ENCODE data around the gene SLC2A13. TPM values are rescaled to one million over a fixed set of nuclear protein-coding genes. Genes with fewer than 3 reads are reported as not detected.

Gene SLC2A13
- total RNA-seq, 2 donors from 2014 or later = 5.9 to 13.7 TPM

GRCh38 chr12:40045656-40046055 lies 60.2 kb downstream of the SLC2A13 start:
- Histone ChIP-seq H3K4me3 (no peak overlapping the region), H3K27ac (no peak overlapping the region), H3K4me1 (replicated peaks) (no peaks in the 10 kb centered on the region), H3K9me3 (no peaks in the 10 kb centered on the region), H3K27me3 (replicated peaks; ENCODE audit: insufficient read depth) (no peaks in the 10 kb centered on the region), H3K36me3 (no peaks in the 10 kb centered on the region)
- no peak for DNase-seq (ENCODE audit: low spot score)
- intact Hi-C loops (cut with DNase I) = no loop called here
- TF ChIP-seq POLR2AphosphoS5 (IDR thresholded peaks at IDR 0.05) (no peak), CTCF (IDR thresholded peaks at IDR 0.05) (no peak), POLR2A (IDR thresholded peaks at IDR 0.05) (no peak)
- WGBS = 84% methylated on average over 2 of the region's 2 CpGs

- no peaks in the 10 kb centered on the region for H3K27me3 ChIP-seq (replicated peaks; ENCODE audit: insufficient read depth)
- no peaks in the 10 kb centered on the region for H3K36me3 ChIP-seq
- no peak overlapping the region for H3K27ac ChIP-seq
- H3K9me3 ChIP-seq = no peaks in the 10 kb centered on the region
- no peaks in the 10 kb centered on the region for H3K4me1 ChIP-seq (replicated peaks)
- DNase-seq (ENCODE audit: low spot score) = no peak
- intact Hi-C loops (cut with DNase I) = no loop called here
- no peak overlapping the region for H3K4me3 ChIP-seq
- no peak for TF ChIP-seq POLR2AphosphoS5 (IDR thresholded peaks at IDR 0.05)
Observed at GRCh38 chr12:40044396-40044795, 61.5 kb downstream of the SLC2A13 start.

- H3K36me3 ChIP-seq = no peaks in the 10 kb centered on the region
Observed at GRCh38 chr12:40039598-40039997, 66.3 kb downstream of the SLC2A13 start.

GRCh38 chr12:40038619-40039018 lies 67.3 kb downstream of the SLC2A13 start:
- Histone ChIP-seq H3K4me1 (replicated peaks) (no peaks in the 10 kb centered on the region), H3K27me3 (replicated peaks; ENCODE audit: insufficient read depth) (no peaks in the 10 kb centered on the region), H3K27ac (no peak overlapping the region), H3K9me3 (no peaks in the 10 kb centered on the region), H3K36me3 (no peaks in the 10 kb centered on the region), H3K4me3 (no peak overlapping the region)
- intact Hi-C loops (cut with DNase I) = no loop called here
- DNase-seq (ENCODE audit: low spot score) = no peak
- 81% methylated on average over 3 of the region's 3 CpGs for WGBS
- TF ChIP-seq CTCF (IDR thresholded peaks at IDR 0.05) = no peak
- no peak for TF ChIP-seq POLR2AphosphoS5 (IDR thresholded peaks at IDR 0.05)
- TF ChIP-seq POLR2A (IDR thresholded peaks at IDR 0.05) = no peak

More at GRCh38 chr12:40039598-40039997, 66.3 kb downstream of the SLC2A13 start:
- no peaks in the 10 kb centered on the region for H3K9me3 ChIP-seq
- TF ChIP-seq CTCF (IDR thresholded peaks at IDR 0.05) = no peak
- TF ChIP-seq POLR2A (IDR thresholded peaks at IDR 0.05) = no peak
- no peak for TF ChIP-seq POLR2AphosphoS5 (IDR thresholded peaks at IDR 0.05)
- no peak for DNase-seq (ENCODE audit: low spot score)
- H3K27me3 ChIP-seq (replicated peaks; ENCODE audit: insufficient read depth) = no peaks in the 10 kb centered on the region
- intact Hi-C loops (cut with DNase I) = no loop called here
- H3K27ac ChIP-seq = no peak overlapping the region
- H3K4me3 ChIP-seq = no peak overlapping the region
- 68% methylated on average over 1 of the region's 1 CpG for WGBS
- no peaks in the 10 kb centered on the region for H3K4me1 ChIP-seq (replicated peaks)

- intact Hi-C loops (cut with DNase I) = loop anchor here (5.0 kb wide), 1 partner anchor 73 kb away; the partner anchor contains the start of gene SLC2A13
- no peaks in the 10 kb centered on the region for H3K27me3 ChIP-seq (replicated peaks; ENCODE audit: insufficient read depth)
- 24% methylated on average over 2 of the region's 2 CpGs for WGBS
- H3K4me3 ChIP-seq = no peak overlapping the region
- TF ChIP-seq POLR2A (IDR thresholded peaks at IDR 0.05) (no peak), POLR2AphosphoS5 (IDR thresholded peaks at IDR 0.05) (no peak)
- H3K36me3 ChIP-seq = no peaks in the 10 kb centered on the region
- no peak overlapping the region for H3K27ac ChIP-seq
- no peaks in the 10 kb centered on the region for H3K9me3 ChIP-seq
- no peaks in the 10 kb centered on the region for H3K4me1 ChIP-seq (replicated peaks)
- DNase-seq (ENCODE audit: low spot score) = no peak
Observed at GRCh38 chr12:40034712-40035111, 71.2 kb downstream of the SLC2A13 start.

GRCh38 chr12:40034156-40034555 lies 71.7 kb downstream of the SLC2A13 start:
- Histone ChIP-seq H3K4me3 (no peak overlapping the region), H3K9me3 (no peaks in the 10 kb centered on the region), H3K27ac (no peak overlapping the region), H3K36me3 (no peaks in the 10 kb centered on the region), H3K27me3 (replicated peaks; ENCODE audit: insufficient read depth) (no peaks in the 10 kb centered on the region), H3K4me1 (replicated peaks) (no peaks in the 10 kb centered on the region)
- intact Hi-C loops (cut with DNase I) = loop anchor here (5.0 kb wide), 1 partner anchor 73 kb away; the partner anchor contains the start of gene SLC2A13
- DNase-seq (ENCODE audit: low spot score) = no peak
- TF ChIP-seq CTCF (IDR thresholded peaks at IDR 0.05) = no peak
- TF ChIP-seq POLR2AphosphoS5 (IDR thresholded peaks at IDR 0.05) = no peak
- TF ChIP-seq POLR2A (IDR thresholded peaks at IDR 0.05) = no peak
